Measurements from ENCODE around the gene OCA2.
A peak's percentile ranks its signal among the peaks of the same experiment; 100 is the strongest.

Gene OCA2

DNA sequence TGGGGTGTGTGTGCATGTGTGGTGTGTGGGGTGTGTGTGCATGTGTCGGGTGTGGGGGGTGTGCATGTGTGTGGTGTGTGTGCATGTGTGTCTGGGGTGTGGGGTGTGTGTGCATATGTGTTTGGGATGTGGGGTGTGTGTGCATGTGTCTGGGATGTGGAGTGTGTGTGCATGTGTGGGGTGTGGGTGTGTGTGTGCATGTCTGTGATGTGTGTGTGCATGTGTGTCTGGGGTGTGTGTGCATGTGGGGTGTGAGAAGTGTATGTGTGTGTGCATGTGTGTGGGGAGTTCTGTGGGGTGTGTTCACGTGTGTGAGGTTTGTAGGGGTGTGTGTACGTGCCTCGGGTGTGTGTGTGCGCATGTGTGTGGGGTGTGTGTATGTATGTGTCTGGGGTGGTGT, 6.7 kb upstream of the OCA2 start:
- H3K4me3 ChIP-seq (ENCODE audit: low read depth, low read length) = no peak overlapping the region

DNA sequence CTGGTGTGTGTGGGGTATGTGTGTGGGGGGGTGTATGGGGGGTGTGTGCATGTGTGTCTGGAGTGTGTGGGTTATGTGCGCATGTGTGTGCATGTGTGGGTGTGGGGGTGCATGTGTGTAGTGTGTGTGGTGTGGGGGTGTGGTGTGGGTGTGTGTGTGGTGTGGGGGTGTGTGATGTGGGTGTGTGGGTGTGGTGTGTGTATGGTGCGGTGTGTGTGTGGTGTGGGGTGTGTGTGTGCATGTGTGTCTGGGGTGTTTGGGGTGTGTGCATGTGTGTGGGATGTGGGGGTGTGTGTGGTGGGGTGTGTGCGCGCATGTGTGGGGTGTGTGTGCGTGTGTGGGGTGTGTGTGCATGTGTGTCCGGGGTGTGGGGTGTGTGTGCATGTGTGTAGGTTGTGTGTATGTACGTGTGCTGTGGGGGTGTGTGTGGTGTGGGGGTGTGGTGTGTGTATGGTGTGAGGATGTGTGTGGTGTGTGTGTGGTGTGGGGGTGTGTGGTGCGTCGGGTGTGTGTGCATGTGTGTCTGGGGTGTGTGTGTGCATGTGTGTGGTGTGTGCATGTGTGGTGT, 6.2 kb upstream of the OCA2 start:
- no peak overlapping the region for H3K4me3 ChIP-seq (ENCODE audit: low read depth, low read length)

DNA sequence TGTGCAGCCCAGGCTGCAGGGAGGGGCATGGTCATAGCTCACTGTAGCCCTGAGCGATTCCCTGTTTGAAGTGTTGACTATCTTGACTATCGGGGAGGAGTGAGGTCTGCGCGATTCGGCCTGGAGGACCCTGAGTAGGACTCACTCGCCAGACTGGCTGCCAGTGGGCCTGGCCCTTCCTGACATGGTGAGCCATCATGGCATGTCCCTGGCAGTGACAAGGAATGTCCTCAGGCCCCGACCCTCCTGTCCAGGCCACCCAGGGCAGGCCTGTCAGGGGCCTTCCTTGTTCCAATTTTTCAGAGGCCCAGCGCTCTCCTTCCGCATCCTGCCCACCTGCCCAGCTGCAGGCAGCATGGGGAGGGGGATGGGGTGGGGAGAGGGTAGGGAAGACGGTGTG, 5.2 kb upstream of the OCA2 start:
- no peak overlapping the region for H3K4me3 ChIP-seq (ENCODE audit: low read depth, low read length)

DNA sequence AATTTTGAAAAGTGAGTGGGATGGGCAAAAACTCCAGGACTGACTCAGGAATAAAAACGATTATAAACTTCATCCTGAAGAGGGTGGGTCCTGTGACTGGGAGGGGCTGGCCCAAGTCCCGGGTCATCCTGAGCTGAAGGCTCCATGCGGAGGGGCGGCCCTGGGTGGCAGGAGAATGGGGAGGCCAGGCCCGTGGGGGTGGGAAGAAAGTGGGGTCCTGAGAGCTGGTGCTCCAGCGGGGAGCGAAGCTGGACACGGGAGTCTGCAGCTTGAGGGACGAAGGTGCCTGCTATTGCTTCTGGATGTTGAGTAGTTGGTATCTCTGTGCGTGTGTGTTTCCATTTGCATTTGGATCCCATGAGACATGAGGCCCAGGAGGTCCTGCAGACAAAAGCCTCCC, 4.7 kb upstream of the OCA2 start:
- no peak overlapping the region for H3K4me3 ChIP-seq (ENCODE audit: low read depth, low read length)

DNA sequence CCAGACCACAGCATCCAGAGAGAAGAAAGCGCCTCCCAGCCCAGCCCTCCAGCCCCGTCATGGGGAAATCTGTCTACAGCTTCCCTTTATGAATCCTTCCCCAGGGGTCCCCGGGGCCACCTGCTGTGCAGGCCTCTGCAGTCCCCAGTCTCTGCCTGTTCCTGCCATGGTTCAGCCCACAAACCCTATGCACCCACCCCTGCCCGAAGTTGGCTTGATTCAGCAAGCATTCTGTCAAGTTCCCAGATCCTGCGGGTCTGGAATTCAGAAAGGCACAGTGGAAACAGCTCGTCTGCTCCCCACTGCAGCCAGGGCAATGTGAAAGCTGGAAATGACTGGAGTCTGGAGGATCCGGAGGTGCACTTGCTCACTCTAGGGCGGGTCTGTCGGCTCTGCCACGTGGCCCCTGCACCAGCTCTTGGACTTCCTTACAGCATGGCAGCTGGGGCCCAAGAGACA, 2.9 kb upstream of the OCA2 start:
- no peak overlapping the region for H3K4me3 ChIP-seq (ENCODE audit: low read depth, low read length)

DNA sequence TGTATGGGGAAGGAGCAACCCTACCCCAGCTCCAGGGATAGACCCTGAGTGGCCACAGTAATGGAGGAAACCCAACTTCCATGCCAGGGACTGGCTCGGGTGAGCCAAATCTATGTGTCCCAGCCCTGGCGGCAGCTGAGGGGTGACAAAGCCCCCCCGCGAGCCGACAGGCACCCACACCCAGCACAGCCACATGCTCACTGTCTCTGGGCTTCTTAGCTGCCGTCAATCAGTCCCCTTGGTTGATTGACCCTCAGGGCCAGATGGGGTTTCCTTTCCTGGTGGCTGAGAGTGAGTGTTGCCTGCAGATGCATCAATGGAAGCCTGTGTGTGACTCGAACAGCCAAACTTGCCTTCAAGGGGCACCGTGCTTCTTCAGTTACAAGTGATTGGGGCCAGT, 2.1 kb upstream of the OCA2 start:
- H3K4me3 ChIP-seq (ENCODE audit: low read depth, low read length) = no peak overlapping the region

DNA sequence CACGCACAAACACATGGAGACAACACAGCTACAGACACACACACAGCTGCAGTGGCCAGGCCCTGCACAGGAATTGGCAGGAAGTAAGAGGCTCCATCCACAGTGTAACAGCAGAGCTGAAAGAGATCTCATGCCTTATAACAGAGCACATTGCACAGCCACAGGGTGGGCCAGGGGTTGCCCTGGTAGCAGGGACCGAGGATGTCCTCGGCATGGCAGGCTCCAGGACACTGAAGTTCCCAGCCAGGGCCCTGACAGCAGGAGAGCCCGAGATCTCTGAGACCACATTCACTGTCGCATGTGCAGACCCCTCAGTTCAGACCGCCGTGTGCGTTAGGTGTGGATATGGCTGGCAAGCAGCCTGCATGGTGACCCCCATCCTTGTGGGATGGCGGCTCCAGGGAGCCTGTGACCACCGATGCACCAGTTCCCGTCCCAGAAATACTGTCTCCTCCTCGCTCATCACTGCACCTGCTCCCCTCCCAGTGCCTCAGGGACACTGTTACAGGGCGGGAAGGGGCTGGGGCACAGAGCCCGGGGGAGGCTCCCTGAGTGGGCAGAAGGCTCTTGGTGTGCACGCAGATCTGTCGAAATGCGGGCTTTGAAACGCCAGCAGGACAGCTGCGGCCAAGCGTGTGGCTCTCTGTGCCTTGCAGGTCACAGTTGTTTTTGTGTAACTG, 1.5 kb upstream of the OCA2 start:
- H3K4me3 ChIP-seq (ENCODE audit: low read depth, low read length) = no peak overlapping the region

DNA sequence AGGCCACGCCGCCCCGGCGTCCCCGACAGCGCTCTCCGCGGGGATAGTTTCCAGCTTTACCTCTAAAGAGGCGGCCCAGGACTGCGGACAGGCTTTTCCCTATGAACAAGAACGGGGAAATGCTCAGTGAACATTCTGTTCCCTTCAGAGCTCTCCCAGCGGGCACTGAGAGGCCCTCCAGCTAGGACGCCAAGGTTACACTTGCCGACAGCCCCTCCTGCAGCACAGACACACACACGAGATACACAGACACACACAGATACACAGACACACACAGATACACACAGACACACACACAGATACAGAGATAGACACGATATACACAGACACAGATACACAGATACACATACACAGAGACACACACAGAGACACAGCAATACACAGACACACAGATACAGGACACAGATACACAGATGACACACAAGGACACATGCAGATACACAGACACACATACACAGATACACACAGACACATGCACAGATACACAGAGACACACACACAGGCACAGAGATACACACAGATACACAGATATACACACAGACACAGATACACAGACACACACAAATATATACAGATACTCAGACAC, 533 bp upstream of the OCA2 start:
- no peak overlapping the region for H3K4me3 ChIP-seq (ENCODE audit: low read depth, low read length)

DNA sequence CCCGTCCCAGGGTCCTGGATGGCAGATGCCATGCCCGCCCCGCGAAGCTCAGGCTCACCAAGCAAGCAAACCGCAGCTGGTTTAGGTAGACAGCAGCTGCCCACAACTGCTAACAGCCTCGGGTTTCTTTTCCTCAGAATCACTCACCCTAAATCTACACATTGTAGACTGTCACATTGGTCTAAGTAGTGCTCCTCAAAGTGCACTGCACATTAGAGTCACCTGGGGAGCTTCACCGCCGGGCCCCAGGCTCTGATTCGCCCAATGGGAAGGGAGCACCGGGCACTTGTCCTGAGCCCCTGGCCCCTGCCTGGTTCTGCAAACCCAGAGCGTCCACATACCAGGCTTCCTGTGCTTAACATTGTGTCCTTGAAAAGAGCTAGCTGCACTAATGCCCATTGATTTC, 752 bp downstream of the OCA2 start:
- no peak overlapping the region for H3K4me3 ChIP-seq (ENCODE audit: low read depth, low read length)

DNA sequence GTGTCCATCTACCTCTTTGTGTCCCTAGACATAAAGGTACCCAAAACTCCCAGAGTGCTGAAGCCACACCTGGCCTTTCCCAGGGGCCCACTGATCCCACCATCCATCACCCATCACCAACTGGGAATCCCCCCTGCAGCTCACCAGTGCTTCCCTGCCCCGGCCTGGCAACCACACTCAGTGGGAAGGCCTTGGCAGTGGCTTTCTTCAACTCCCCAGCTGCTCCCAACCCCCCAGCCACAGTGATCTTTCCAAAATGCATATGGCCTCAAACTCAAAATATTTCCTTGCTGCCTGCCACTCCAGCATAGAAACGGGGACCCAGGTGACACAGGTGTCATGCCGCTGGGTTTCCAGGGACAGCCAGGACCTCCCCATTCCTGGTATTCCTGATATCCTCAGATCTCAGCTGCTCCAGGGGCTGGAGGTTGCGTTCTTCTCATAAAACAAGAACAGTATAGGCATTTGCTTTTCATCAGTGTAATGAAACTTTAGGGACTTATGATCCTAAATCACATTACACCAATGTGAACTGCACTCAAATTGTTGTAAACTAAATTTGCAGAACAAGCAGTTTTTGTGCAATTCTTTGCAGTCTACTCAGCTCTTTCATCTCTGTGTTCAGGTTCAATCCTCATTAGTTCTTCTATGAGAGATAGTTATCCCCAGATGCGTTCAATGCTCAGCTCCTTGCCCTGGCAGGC, 1.3 kb downstream of the OCA2 start:
- H3K4me3 ChIP-seq (ENCODE audit: low read depth, low read length) = no peak overlapping the region

DNA sequence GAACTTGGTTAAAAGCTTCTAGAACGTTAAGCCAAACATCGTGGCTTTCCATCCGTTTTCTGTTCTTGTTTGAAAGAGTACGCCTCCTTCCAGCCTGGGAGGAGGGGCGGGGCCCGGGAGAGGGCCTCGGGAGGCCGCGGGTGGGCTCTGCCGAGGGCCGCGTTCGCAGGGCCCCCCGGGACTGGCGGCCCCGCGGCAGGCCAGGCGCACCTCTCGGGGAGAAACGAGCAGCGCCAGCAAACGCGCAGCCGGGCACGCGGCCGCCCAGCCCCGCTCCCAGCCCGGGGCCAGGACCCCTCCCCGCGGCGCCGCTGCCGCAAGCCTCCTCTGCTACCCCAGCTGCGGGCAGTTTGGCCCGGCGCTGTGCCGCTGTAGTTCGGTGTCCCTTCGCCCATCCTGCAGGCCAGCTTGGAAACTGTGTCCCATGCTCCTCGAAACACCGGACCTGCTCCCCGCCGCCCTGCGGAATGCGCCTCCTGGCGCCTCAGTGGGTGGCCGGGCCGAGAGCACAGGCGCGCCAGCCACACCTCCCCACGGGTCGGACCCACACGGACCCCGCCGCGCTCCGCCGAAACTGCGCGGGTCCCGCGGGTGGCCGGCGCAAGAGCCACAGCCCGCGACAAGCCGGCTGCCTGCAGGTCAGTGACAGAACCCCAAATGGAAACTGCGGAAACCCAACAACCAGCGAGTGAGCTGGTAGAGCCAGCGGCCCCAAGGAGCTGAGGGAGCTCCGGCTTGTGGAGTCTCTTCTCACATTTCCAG, 2.3 kb downstream of the OCA2 start:
- H3K4me3 ChIP-seq (ENCODE audit: low read depth, low read length) = peak overlapping the region; percentile 47

DNA sequence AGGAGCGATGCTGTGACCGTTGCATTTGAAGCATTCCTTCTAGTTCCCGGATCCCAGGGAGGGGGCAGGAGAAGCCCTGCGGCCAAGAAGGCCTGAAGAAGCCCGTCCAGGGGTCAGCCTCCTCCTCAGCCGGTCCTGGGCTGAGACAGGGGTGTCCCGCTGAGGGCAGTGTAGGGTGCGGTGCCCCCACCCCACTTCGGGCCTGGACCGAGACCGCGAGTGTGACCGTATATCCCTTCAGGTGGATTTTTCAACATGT, 2.8 kb downstream of the OCA2 start:
- H3K4me3 ChIP-seq (ENCODE audit: low read depth, low read length) = peak overlapping the region; percentile 47

DNA sequence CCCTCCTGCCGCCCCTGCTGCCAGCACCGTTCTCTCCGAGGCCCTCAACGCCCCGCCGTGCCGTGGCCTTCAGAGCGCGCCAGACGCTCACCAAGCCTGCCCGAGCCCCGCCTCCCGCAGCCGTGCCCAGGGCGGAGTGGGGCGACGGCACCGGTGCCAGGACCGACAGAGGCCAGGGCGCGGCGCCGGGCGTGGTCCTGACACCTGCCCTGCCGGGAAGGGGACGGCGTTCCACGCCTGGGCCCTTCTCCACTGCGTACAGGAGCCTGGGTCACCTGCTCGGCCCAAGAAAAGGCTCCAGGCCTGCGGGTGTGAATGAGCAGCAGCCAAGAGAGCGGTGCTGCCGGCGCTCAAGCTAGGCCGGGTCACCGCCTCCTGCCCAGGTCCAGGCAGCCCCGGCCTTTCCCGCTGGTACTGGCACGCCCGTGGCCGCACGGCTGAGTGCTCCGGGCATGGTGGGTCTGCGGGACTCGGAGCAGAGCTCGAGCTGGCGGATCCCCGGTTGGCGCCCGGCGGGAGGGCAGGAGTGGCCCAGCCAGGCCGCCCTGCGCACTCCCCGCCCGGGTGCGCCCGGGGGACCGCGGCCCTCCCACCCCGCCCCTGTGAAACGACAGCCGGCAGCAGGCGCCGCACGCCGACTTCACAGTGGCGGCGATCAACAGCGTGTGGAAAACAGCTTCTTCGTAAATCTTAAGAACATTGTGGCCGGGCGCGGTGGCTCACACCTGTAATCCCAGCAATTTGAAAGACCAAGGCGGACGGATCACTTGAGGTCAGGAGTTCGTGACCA, 4.2 kb downstream of the OCA2 start:
- peak overlapping the region; percentile 37 for H3K4me3 ChIP-seq (ENCODE audit: low read depth, low read length)

DNA sequence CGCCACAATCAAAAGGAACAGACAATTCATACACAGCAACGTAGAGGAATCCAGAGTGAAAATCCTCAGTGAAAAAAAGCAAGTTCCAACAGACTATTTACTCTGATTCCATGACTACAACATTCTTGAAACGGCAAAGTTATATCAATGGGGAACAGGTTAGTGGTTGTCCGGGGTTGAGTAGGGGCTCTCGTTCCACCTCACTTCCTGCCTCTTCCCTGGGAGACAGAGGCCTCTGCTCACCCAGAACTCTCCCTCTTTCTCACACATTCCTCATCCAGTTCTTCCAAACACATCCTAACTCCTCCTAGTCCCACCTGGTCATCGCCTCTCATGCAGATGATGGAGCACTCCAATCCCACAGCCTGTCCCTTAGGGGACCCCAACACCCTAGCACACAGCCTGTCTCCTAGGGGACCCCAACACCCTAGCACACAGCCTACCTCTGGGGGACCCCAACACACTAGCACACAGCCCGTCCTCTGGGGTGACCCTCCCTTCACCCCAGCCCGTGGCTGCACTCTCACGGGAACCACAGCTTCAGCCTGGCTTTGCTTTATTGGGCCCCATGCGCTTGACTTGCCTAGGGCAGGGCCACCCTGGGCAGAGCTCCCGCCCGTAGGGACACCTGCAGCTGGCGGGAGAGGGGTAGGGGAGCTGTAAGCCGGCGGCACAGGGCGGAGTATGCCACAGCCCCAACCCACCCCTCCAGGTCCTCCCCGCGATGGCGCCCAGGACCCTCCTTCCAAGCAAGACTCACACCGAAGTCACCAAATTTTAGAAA, 5.2 kb downstream of the OCA2 start:
- no peak overlapping the region for H3K4me3 ChIP-seq (ENCODE audit: low read depth, low read length)

DNA sequence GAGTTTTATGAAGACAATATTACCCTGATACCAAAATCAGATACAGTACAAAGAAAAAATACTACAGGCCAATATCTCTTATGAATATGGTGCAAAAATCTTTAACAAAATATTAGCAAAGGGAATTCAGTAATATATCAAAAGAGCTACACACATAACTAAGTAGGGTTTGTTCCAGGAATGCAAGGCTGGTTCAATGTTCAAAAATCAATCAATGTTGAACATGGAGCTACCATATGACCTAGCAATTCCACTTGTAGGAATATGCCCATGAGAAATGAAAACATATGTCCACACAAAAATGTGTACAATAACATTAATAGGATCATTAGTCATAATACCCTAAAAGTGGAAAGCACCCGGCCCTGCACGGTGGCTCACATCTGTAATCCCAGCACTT, 7.8 kb downstream of the OCA2 start:
- H3K4me3 ChIP-seq (ENCODE audit: low read depth, low read length) = no peak overlapping the region

DNA sequence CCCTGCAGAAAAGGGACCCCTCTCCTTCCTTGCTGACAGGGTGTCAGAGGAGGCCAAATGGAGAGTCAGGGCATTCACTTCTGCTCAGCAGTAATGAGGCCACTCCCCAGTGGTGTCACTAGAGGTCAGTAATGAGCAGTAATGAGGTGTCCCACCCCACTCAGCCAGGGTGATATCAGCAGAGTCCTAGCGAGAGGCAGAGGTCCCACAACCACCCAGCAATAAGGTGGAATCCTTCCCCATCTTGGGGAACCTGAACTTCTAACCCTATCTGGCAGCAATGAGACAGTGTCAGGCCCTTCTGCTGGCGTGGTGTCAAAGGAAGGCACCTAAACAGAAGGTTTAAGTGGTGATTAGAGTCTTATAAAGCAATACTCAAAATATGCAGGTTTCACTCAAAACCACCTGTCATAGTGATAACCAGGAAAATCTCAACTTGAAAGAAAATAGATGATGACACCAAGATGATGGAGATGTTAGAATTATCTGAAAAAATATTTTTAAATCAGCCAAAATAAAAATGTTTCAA, 12.9 kb downstream of the OCA2 start:
- no peak overlapping the region for H3K4me3 ChIP-seq (ENCODE audit: low read depth, low read length)

DNA sequence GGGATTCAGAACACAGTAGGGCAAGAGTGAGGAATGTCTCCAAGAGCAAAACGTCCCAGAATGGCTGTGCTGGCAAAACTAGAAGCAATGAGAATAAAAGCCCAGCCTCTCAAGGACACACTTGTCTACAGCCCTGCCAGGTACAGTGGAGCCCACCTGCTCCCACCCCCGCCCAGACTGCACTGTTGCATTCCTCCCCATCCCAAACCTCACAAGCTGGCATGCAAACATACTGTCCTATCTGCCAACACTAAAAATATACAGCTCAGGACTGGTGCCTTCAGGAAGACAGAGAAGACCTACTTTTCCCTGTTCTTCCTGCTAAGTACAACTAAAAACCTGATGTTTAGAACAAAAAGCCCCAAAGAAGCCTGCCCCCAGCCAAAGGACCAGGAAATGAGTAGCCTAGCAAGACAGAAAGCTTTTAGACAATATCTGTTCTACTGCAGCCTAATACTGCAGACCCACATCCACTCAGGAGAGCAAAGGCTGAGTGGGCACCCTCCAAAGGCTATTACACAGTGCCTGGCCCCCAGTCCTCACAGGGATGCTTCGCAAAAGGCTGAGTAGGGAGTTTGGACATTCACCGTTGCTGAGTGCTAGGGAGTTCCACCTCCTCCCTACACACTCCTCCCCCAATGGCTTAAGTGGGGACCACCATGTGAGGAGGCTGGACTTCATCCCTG, 13.5 kb downstream of the OCA2 start:
- no peak overlapping the region for H3K4me3 ChIP-seq (ENCODE audit: low read depth, low read length)

DNA sequence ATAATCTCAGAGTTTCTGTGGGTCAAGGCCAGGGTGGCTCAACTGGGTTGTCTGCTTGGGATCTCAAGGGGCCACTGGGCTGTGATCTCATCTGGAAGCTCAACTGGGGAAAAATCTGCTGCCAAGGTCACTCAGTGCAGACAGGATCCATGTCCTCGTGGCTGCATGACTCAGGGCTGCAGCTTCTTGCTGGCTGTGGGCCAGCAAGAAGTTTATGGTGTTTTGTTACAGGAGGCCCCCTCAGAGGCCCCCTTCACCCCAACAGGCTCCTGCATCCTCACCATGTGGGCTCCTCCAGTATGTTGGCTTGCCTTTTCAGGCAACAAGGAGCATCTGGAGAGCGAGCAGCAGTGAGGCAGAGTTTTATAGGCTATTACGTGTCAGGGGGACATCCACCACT, 14.6 kb downstream of the OCA2 start:
- no peak overlapping the region for H3K4me3 ChIP-seq (ENCODE audit: low read depth, low read length)
